22Rv1 (cell line): ENCODE measurements around the gene MAP4K2.

Source experiments
- ZFX ChIP-seq: fragments of 450-650 bp; IDR thresholded peaks from 2 replicates; pipeline ENCODE4 v1.6.1; 2017; ENCODE audit warnings: antibody characterized with exemption, borderline replicate concordance
- TF ChIP-seq, protein P1 (sequence below): fragments of 450-650 bp; IDR thresholded peaks from 2 replicates; pipeline ENCODE4 v1.5.1; 2017; ENCODE audit warnings: mild to moderate bottlenecking

GRCh38 chr11:64757549-64758329, 45.3 kb downstream of the MAP4K2 start:
- TF ChIP-seq, protein P1, sequence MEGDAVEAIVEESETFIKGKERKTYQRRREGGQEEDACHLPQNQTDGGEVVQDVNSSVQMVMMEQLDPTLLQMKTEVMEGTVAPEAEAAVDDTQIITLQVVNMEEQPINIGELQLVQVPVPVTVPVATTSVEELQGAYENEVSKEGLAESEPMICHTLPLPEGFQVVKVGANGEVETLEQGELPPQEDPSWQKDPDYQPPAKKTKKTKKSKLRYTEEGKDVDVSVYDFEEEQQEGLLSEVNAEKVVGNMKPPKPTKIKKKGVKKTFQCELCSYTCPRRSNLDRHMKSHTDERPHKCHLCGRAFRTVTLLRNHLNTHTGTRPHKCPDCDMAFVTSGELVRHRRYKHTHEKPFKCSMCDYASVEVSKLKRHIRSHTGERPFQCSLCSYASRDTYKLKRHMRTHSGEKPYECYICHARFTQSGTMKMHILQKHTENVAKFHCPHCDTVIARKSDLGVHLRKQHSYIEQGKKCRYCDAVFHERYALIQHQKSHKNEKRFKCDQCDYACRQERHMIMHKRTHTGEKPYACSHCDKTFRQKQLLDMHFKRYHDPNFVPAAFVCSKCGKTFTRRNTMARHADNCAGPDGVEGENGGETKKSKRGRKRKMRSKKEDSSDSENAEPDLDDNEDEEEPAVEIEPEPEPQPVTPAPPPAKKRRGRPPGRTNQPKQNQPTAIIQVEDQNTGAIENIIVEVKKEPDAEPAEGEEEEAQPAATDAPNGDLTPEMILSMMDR: no peak
- TF ChIP-seq ZFX: no peak
